SKM-1 treated with dmso at 0.1 percent for 144 hours (cell line): ENCODE results near the gene KAT6B.
"Not testable (repeated sequence)": the region's sequence is repeated elsewhere in the genome, so short reads cannot be mapped to it uniquely, and the experiment has no call there.

Experiments used
- DNase-seq: peaks from one replicate; lab custom pipeline; 2025; ENCODE audit not compliant: unreplicated experiment; lab: John Stamatoyannopoulos, UW

Gene KAT6B

DNA sequence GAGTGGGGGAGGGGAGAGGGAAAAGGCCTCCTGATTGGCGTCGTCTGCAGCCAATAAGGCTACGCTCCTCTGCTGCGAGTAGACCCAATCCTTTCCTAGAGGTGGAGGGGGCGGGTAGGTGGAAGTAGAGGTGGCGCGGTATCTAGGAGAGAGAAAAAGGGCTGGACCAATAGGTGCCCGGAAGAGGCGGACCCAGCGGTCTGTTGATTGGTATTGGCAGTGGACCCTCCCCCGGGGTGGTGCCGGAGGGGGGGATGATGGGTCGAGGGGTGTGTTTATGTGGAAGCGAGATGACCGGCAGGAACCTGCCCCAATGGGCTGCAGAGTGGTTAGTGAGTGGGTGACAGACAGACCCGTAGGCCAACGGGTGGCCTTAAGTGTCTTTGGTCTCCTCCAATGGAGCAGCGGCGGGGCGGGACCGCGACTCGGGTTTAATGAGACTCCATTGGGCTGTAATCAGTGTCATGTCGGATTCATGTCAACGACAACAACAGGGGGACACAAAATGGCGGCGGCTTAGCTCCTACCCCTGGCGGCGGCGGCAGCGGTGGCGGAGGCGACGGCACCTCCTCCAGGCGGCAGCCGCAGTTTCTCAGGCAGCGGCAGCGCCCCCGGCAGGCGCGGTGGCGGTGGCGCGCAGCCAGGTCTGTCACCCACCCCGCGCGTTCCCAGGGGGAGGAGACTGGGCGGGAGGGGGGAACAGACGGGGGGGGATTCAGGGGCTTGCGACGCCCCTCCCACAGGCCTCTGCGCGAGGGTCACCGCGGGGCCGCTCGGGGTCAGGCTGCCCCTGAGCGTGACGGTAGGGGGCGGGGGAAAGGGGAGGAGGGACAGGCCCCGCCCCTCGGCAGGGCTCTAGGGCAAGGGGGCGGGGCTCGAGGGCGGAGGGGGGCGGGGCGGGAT is at the start of gene KAT6B:
Gene KAT6B (plus strand): TSS at position 459 of the 903 bp plus-strand sequence. CDS start 16,258 bp downstream, outside the sequence.
- DNase-seq, result peak; percentile 100

DNA sequence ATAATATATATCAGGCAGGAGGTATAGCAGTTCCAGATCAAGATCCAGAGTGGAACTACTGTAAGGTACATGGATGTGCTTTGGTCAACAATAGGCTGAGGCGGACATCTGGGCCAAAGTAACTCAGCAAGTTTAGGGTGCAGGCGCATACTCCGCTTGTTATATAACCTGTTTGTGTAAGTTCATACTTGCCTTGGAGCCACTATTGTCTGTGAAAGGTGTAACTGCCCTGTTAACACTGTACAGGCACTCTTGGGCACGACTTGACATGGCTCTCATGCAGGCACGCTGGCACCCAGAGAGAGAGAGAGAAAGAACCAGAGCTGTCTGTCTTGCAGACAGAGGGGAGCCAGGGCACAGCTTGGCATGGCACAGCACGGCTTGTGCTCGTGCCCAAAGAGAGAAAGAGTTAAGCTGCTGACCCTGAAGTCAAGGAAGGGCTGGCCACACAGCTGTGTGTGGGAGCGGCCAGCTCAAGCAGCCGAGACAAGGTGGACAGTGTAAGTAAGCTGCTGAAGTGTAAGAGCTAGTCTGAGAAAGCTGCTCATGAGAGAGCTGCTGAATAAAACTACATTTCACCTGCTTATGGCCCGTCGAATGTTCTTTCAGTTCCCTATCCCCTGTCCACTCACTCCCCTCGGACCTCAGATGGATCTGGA is 47.8 kb upstream of the KAT6B start:
- DNase-seq, result no peak

DNA sequence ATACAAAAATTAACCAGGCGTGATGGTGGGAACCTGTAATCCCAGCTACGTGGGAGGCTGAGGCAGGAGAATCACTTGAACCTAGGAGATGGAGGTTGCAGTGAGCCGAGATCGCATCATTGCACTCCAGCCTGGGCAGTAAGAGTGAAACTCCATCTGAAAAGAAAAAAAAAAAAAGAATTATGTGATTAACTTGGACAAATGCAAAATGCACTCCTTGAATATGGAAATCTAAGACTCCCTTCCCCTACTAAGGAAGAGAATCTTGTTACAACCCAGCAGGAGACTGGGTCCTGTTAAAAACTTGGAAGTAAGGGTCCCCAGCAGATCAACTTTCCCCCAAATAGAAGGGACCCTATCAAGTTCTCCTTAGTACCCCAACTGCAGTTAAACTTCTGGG is 44.5 kb upstream of the KAT6B start:
- DNase-seq, result not testable (repeated sequence)

DNA sequence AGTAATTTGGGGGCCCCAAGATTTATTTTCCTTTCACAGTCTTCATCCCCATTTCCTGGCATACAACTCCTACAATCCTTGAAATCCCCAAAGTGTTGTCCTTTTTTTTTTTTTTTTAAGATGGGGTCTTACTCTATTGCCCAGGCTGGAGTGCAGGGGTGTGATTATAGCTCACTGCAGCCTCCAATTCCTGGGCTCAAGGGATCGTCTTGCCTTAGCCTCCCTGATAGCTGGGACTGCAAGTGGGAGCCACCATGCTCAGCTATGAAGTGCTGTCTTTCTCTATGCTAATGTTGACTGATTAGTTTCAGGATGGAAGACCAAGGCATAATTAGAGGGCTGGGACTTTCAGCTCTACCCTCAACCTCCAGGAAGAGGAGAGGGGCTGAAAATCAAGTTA is 41.9 kb upstream of the KAT6B start:
- no peak for DNase-seq

DNA sequence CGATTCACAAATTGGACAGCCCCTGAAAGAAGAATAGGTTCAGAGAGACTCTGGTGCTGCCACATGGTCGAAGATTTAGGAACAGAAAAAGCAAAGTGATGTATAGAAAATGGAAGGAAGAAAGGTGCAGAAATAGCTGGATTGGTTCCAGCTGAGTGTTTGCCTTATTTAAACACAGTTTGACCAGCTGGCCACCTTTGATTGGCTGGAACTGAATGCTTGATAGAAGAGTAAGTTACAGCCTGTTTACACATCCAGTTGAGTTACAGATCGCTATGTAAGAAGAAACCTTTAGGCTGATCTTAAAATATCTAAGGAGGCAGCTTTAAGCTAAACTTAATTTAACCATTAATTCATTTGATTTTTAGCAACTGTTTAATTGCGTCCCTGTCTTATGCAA is 40.3 kb upstream of the KAT6B start:
- DNase-seq, result no peak

DNA sequence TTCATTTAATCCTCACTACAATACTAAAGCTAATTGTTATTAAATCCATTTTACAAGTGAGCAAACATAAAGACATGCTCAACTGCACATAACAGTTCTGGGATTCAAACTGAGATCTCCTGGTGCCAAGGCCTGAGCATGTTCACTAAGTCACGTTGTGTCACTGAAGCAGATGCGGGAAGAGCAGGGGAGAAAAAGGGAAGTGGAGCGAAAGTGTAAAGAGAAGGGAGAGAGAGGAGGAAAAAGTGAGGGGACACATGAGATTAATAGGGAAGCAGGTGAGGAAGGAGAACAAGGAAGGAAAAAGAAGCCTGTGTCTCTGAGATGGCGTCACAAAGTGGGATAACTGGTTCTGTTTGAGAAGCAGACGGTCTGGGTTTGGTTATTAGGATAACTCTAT is 38.9 kb upstream of the KAT6B start:
- peak; percentile 16 for DNase-seq

DNA sequence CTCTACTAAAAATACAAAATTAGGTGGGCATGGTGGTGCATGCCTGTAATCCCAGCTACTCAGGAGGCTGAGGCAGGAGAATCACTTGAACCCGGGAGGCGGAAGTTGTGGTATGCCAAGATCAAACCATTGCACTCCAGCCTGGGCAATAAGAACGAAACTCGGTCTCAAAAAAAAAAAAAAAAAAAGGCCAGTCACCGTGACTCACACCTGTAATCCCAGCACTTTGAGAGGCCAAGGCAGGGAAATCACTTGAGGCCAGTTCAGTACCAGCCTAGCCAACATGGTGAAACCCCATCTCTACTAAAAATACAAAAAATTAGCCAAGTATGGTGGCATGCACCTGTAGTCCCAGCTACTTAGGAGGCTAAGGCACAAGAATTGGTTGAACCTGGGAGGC is 34.4 kb upstream of the KAT6B start:
- DNase-seq, result not testable (repeated sequence)

DNA sequence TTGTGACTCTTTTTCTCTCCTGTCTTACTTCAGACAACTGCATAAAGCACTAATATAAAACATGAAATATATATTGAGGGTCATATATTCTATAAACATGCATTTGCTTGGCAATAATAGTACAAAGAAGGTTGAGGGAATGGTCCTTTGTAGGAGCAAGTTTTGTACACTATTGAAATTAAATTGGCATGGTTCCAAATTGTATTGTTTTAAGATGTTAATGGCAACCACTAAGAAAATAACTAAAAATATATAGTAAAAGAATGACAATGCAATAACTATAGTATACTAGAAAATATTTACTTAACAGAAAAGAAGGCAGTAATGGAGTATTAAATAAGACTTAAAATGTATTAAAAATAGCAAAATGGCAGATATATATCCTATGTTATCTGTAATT is 33.7 kb upstream of the KAT6B start:
- no peak for DNase-seq

DNA sequence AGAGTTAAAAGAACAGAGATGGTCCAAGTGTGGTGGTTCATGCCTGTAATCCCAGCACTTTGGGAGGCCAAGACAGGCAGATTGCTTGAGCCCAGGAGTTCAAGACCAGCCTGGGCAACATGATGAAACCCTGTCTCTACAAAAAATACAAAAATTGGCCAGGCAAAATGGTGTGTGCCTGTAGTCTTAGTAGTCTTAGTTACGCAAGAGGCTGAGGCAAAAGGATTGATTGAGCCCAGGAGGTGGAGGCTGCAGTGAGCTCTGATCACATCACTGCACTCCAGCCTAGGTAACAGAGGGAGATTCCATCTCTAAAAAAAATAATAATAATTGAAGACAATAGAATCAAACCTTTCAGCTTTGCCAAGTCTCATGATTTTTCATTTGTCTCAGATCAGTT is 33.2 kb upstream of the KAT6B start:
- DNase-seq, result not testable (repeated sequence)

DNA sequence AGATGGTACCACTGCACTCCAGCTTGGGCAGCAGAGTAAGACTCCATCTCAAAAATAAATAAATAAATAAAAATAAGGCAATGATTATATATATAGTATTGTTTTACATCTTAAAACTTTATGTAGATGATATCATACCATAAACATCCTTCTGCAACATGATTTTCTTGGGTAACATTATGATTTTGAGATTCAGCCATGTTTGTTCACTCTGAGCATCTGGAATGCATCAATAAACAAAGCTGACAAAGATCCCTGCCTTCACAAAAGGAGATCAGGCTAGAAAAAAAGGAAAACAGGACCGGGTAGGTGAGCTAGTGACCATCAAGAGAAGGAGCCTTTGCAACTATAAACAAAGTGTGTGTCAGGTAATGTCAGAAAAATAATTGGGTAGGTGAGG is 31.9 kb upstream of the KAT6B start:
- DNase-seq, result no peak

DNA sequence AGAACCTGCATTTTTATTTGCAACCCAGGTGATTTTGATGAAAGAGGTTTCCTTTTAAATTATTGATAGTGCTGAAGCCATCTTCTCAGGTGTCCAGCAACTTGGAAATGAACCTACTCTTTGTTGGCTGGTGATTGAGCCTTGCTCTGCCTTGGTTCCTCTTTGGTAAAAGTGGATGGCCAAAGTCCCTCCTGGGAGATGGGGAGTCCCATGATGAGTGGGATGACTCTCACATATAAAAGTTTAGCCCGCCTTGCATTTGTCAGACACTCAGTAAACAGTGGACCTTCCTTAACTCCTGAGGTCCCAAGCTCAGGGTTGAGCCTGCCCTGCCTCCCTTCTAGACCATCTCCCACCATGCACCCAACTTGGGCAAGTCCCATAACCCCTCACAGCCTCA is 28.9 kb upstream of the KAT6B start:
- no peak for DNase-seq

DNA sequence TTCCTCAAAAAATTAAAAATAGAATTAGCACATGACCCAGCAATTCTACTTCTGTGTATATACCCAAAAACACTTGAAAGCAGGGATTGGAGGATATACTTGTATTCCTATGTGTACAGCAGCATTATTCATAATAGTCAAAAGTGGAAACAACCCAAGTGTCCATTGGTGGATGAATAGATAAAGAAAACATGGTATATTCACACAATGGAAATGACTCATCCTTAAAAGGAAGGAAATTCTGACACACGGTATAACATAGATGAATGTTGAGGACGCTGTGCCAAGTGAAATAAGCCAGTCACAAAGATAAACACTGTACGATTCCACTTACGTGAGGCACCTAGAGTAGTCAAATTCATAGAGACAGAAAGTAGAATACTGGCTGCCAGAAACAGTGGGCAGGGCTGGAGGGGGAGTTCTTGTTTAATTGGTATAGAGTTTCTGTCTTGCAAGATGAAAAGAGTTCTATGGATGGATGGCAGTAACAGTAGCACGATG is 26.6 kb upstream of the KAT6B start:
- no peak for DNase-seq

DNA sequence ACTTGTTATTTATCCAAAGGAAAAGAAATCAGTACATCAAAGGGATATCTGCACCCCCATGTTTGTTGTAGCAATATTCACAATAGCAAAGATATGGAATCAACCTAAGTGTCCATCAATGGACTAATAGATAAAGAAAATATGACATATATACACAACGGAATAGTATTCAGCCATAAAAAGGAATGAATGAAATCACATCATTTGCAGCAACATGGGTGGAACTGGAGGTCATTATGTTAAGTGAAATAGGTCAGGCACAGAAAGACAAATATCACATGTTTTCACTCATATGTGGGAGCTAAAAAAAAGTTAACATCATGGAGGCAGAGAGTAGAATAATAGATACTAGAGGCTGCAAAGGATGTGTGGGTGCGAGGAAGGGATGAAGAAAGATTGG is 25.0 kb upstream of the KAT6B start:
- DNase-seq, result no peak

DNA sequence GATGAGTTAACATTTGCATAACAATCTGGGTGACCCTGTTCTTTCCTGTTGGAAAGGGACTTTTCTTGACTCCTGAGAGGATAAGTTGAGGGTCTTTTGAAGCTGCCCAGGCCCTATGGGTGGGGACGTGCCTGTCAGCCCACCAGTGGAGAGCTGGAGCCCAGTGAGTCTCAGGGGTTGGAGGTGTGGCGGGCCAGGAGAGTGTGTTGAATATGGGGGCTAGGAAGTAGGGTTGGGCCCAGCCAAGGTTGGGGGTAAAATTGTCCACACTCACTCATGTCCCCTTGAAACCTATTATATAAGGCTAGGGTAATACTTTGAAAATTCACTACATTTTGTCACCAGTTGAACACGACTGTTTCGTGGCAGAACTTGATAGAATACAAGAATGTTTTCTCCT is 17.9 kb upstream of the KAT6B start:
- DNase-seq, result no peak

DNA sequence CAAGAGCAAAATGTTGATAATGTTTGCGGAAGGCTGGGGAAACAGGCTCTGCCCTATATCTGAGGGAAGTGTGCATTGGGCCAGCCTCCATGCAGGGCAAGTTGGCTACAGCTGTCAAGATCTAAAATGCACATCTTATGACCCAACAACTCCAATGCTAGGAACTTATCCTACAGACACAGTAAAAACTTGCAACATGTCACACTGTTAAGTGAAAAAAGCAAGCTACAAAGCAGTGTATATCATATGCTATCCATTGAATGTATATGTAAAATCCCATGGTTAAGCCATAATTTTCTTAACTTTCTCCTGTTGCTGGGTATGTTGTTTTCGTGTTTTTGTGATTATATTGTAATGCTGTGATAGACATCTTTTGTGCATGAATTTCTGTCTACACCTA is 16.3 kb upstream of the KAT6B start:
- DNase-seq, result no peak

DNA sequence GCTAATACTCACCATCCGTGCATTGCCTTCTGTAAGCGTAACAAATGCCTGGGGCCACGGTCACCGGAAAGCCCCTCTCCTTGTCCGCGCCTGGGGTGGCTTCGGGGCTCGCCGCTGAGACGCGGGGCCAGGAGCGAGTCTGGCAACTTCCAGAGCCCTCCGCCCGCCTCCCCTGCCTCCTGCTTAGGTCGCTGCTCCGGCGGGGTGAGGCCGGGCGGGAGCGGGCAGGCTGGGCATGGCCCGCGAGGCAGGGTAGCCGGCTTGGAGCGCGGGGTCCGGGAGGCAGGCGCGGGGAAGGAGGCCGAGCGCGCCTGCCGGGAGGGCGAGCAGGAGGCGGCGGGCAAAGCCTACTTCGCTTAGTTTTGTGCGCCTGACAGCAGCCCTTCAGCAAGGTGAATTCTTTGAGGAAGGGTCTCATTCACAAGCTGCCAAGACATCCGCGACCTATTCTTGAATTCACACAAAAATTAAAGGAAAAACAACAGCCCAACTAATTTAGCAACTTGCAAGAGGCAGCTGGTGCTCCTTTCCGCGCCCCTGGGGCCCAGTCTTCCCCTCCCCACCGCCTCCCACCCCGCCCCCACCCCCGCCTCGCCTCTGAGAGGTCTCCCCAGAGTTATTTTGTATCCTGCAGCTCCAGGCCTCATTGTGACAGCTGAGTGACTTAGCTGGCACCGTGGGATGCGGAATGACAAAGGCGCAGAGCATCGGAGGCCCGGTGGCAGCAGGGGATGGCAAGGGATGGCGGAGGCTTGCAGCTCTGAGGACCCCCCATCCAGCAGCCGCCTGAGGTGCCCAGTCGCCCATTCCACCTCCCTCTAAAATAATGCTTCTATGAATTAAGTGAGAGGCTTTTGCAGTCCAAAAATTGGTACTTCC is 12.8 kb upstream of the KAT6B start:
- no peak for DNase-seq

DNA sequence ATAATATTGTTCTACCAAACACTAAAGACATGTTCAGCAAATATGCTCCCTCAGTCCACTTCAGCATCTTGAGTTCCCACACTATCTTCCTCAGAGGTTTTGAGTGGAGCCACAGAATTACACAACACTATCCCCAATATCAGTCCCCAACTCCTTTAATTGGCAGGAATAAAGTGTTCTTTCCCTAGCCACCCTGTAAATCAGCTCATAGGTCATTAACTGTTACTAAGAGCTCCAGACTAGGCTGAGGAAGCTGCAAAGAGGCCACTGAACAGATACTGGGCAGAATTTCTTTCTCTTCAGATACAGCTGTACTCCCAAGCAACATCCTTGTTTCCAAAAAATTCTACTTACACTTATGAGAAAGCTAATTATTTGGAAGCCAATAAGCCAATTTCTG is 11.6 kb upstream of the KAT6B start:
- no peak for DNase-seq

DNA sequence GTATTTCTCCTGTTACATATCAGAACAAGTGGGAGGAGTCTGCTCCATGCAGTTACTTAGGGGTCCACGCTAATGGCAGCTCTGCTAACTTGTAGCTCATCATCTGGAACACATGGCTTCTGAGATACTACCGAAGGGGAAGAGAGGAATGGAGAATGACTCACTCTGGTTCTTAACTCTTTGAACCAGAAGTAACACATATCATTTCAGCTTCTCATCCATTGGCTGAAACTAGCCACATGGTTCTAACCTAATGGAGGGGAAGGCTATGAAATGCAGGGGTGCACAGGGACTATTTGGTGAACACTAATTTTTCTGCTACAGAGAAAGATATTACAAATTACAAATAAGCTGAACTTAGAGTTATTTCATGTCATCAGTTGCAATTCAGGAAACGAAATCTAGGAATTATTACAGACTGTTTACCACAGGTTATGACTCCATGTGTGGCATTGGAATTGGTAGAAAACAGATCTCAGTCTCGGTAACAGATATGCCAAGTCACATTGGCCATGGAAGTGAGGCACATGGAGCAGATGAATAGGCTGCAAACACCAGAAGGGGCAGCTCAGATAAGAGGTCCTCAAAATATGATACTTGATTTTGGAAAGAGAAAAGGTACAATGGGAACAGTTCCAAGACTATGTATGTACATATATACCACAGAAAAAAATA is 9.4 kb upstream of the KAT6B start:
- DNase-seq, result no peak

DNA sequence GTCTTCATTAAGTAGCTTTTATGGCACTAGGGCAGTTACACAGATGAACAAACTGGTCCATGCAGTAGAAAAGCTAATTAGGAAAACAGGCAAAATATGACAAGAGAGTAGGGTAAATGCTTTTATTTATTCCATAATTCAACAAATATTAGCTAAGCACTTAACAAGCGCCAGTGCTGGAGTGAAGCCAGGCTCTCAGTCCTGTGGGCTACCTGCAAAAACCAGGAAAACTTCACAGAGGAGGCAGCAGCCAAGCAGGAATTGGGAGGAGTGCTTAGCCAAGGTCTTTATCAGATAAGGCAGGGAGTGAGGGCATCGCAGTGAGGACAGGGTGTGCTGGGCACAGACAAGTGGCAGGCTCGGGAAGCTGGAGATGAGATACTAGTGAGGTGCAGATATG is 4.9 kb upstream of the KAT6B start:
- no peak for DNase-seq

DNA sequence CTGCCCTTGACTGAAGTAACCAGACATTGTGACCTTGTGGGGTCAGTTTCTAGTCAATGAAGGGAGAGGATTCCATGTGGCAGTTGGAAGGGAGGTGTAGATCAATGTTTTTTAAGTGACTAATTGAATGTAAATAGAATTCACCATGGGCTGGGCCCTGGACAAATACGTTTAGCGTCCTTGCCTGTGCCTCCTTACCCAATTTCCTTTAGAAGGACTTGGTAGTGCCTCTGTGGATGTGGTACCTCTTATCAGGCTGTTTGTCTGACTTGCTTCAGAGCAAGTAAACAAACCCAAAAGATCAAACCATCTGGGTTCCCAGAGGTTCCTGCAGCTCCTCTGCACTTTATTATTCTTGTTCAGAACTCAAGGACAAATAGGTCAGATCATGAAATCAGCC is 4.3 kb upstream of the KAT6B start:
- no peak for DNase-seq
